ENCODE data around the gene MSL3B.
A peak's percentile ranks its signal among the peaks of the same experiment; 100 is the strongest.

Gene MSL3B

GRCh38 chr2:233832414-233832813 lies 35.8 kb downstream of the MSL3B start (continued):
- TF ChIP-seq CREB5 (CRISPR knock-in tag; IDR thresholded peaks at IDR 0.05): no peak
- TF ChIP-seq MIER1 (IDR thresholded peaks at IDR 0.05; ENCODE audit: low read depth): no peak
- no peak for TF ChIP-seq ZNF592 (IDR thresholded peaks at IDR 0.05)
- TF ChIP-seq FOXK1 (CRISPR knock-in tag; IDR thresholded peaks at IDR 0.05; ENCODE audit: borderline replicate concordance): no peak
- TF ChIP-seq SP1 (CRISPR knock-in tag; IDR thresholded peaks at IDR 0.05): no peak

GRCh38 chr2:233831861-233832260 lies 36.3 kb downstream of the MSL3B start:
- in situ Hi-C loops (cut with MboI) (no loop called here), intact Hi-C loops (cut with micrococcal nuclease) (no loop called here)
- BruUV-seq (replicated peaks): no TSS peak
- ChIA-PET POLR2A (interaction anchor here (1.1 to 1.3 kb wide), 3 partner anchors 10 to 21 kb away, joined by 4 to 6 read pairs (median 4); no protein-coding TSS in a partner anchor), CTCF (ENCODE audit: low intra/inter-chr PET ratio) (no interaction called here)
- ATAC-seq (no peak), DNase-seq (ENCODE audit: extremely low read depth in 1 of 4, low spot score in 3 of 4) (no peak), FAIRE-seq (no peak)
- Histone ChIP-seq H3K27me3 (ENCODE audit: control insufficient read depth in 2 of 2, insufficient read depth in 2 of 2, low read length in 2 of 2) (no peaks in the 10 kb centered on the region), H3K36me3 (ENCODE audit: control insufficient read depth, insufficient read depth, low read length) (peaks cover 30% of the 10 kb centered on the region; the same call in 2 of the 3 replicates), H4K20me1 (replicated peaks; ENCODE audit: control insufficient read depth, insufficient read depth, low read length) (no peaks in the 10 kb centered on the region; the same call in 1 of the 2 replicates), H2AFZ (ENCODE audit: low read depth, low read length) (no peak overlapping the region), H3K79me2 (ENCODE audit: control insufficient read depth, insufficient read depth, low read length) (no peaks in the 10 kb centered on the region), H3K4me3 (no peak overlapping the region), H3K9me3 (replicated peaks; ENCODE audit: control insufficient read depth, insufficient read depth, low read depth, low read length) (no peaks in the 10 kb centered on the region), H3K27ac (ENCODE audit: extremely low read depth, low read depth, low read length) (no peak overlapping the region), H3K4me2 (ENCODE audit: insufficient read depth, low read length) (no peak overlapping the region), H3K9me1 (ENCODE audit: control insufficient read depth, insufficient read depth, low read length) (no peaks in the 10 kb centered on the region), H3K9ac (ENCODE audit: insufficient read depth in 1 of 2, low read depth in 2 of 2, low read length in 2 of 2) (no peak overlapping the region), H3K4me1 (replicated peaks in 1 of 2; ENCODE audit: control insufficient read depth in 2 of 2, insufficient read depth in 2 of 2, low read length in 2 of 2) (peaks cover 0 to 5% of the 10 kb centered on the region in 2 experiments; a peak in 2 of 5 replicates)
- WGBS (ENCODE audit: insufficient coverage, low coverage, missing lambda C conversion rate): 81% methylated on average over 5 of the region's 6 CpGs
- 0 out of 4 replicates have a peak, but pooled peaks of 1 of the 2 experiments have one; percentile 22 for TF ChIP-seq RCOR1 (IDR thresholded peaks at IDR 0.05; ENCODE audit: borderline replicate concordance in 1 of 2, low read depth in 2 of 2, low read length in 2 of 2)
- TF ChIP-seq COPS2 (conservative IDR thresholded peaks at IDR 0.05): no peak
- TF ChIP-seq KDM5B (IDR thresholded peaks at IDR 0.05; ENCODE audit: insufficient replicate concordance, low read depth, low read length): no peak
- no peak for TF ChIP-seq PTRF (tag; IDR thresholded peaks at IDR 0.05)
- no peak for TF ChIP-seq RBBP5 (IDR thresholded peaks at IDR 0.05; ENCODE audit: borderline replicate concordance, insufficient read depth, low read length, poor library complexity, severe bottlenecking)
- no peak for TF ChIP-seq ZNF24 (IDR thresholded peaks at IDR 0.05)
- TF ChIP-seq BCLAF1 (IDR thresholded peaks at IDR 0.05; ENCODE audit: borderline replicate concordance in 1 of 2, control insufficient read depth in 1 of 2, low read depth in 2 of 2, low read length in 1 of 2): no peak

Data from K562 (cell line).